Neural progenitor cell (in vitro differentiated cells): ENCODE measurements around the gene RGS3. TPM values are rescaled to one million over a fixed set of nuclear protein-coding genes. Genes with fewer than 3 reads are reported as not detected.

Experiments
- DNase-seq: peaks from one replicate; pipeline ENCODE4 v3.0.0-alpha.2; 2016; ENCODE audit warnings: low spot score
- H2AFZ ChIP-seq: fragments of 200-600 bp; sonication (generic); replicated peaks from 2 replicates; pipeline ENCODE4 v1.6.1; 2016; ENCODE audit warnings: antibody characterized with exemption
- H3F3A ChIP-seq: fragments of 200-600 bp; sonication (generic); 2 replicates; pipeline ENCODE4 v1.6.1; 2016; ENCODE audit warnings: antibody characterized with exemption, low read depth
- H3K27ac ChIP-seq: fragments of 200-600 bp; sonication (generic); 2 replicates; pipeline ENCODE4 v1.5.1; 2016; ENCODE audit warnings: mild to moderate bottlenecking
- H3K27me3 ChIP-seq: fragments of 200-600 bp; sonication (generic); 2 replicates; pipeline ENCODE4 v1.6.1; 2016; ENCODE audit warnings: mild to moderate bottlenecking, moderate library complexity
- H3K36me3 ChIP-seq: fragments of 200-600 bp; sonication (generic); 2 replicates; pipeline ENCODE4 v1.5.1; 2016
- H3K4me1 ChIP-seq: fragments of 200-600 bp; sonication (generic); 2 replicates; pipeline ENCODE4 v1.6.1; 2016; ENCODE audit warnings: mixed run types
- H3K4me2 ChIP-seq: fragments of 200-600 bp; sonication (generic); 2 replicates; pipeline ENCODE4 v1.6.1; 2016
- H3K4me3 ChIP-seq: fragments of 200-600 bp; sonication (generic); 2 replicates; pipeline ENCODE4 v1.5.1; 2016
- H3K79me2 ChIP-seq: fragments of 200-600 bp; sonication (generic); 2 replicates; pipeline ENCODE4 v1.6.1; 2016; ENCODE audit warnings: low read depth
- H3K9ac ChIP-seq: fragments of 200-600 bp; sonication (generic); 2 replicates; pipeline ENCODE4 v1.6.1; 2016
- H3K9me3 ChIP-seq: fragments of 200-600 bp; sonication (generic); 2 replicates; pipeline ENCODE4 v1.5.1; 2016; ENCODE audit warnings: low read depth
- H4K20me1 ChIP-seq: fragments of 200-600 bp; sonication (generic); 2 replicates; pipeline ENCODE4 v1.6.1; 2016; ENCODE audit warnings: low read depth
- H3K27ac Mint-ChIP-seq: 3 replicates; pipeline ENCODE4 v1.8.0; 2021; ENCODE audit warnings: mixed read lengths
- H3K27me3 Mint-ChIP-seq: 2 replicates; pipeline ENCODE4 v1.8.0; 2022; ENCODE audit warnings: low read depth, mild to moderate bottlenecking, inconsistent platforms, moderate library complexity, mixed read lengths; ENCODE audit not compliant: insufficient read depth
- H3K36me3 Mint-ChIP-seq: 3 replicates; pipeline ENCODE4 v1.8.0; 2021; ENCODE audit warnings: mixed read lengths
- H3K4me1 Mint-ChIP-seq: 3 replicates; pipeline ENCODE4 v1.8.0; 2021; ENCODE audit warnings: mixed read lengths
- H3K4me3 Mint-ChIP-seq: 3 replicates; pipeline ENCODE4 v1.8.0; 2021; ENCODE audit warnings: mild to moderate bottlenecking, moderate library complexity, mixed read lengths
- H3K9me3 Mint-ChIP-seq: 3 replicates; pipeline ENCODE4 v1.8.0; 2020; ENCODE audit warnings: mixed read lengths
- CTCF ChIP-seq: fragments of 200-600 bp; sonication (generic); IDR thresholded peaks from 2 replicates; pipeline ENCODE4 v1.5.1; 2017; ENCODE audit warnings: antibody characterized with exemption, mild to moderate bottlenecking
- EZH2 ChIP-seq: fragments of 200-600 bp; sonication (generic); IDR thresholded peaks from 2 replicates; pipeline ENCODE4 v1.6.1; 2017; ENCODE audit warnings: antibody characterized with exemption, mild to moderate bottlenecking, moderate library complexity
- EZH2phosphoT487 ChIP-seq: fragments of 200-600 bp; sonication (generic); IDR thresholded peaks from 2 replicates; pipeline ENCODE4 v1.6.1; 2017; ENCODE audit warnings: antibody characterized with exemption
- total RNA-seq: library from RNA; depleted of rRNA; stranded (reverse); fragments of >200 nt; gene quantifications from 2 replicates; pipeline ENCODE4 v1.2.3, GENCODE V29; 2015; ENCODE audit warnings: low replicate concordance

Gene RGS3
- total RNA-seq, 1 donor from 2014 or later: 30.3 TPM

DNA sequence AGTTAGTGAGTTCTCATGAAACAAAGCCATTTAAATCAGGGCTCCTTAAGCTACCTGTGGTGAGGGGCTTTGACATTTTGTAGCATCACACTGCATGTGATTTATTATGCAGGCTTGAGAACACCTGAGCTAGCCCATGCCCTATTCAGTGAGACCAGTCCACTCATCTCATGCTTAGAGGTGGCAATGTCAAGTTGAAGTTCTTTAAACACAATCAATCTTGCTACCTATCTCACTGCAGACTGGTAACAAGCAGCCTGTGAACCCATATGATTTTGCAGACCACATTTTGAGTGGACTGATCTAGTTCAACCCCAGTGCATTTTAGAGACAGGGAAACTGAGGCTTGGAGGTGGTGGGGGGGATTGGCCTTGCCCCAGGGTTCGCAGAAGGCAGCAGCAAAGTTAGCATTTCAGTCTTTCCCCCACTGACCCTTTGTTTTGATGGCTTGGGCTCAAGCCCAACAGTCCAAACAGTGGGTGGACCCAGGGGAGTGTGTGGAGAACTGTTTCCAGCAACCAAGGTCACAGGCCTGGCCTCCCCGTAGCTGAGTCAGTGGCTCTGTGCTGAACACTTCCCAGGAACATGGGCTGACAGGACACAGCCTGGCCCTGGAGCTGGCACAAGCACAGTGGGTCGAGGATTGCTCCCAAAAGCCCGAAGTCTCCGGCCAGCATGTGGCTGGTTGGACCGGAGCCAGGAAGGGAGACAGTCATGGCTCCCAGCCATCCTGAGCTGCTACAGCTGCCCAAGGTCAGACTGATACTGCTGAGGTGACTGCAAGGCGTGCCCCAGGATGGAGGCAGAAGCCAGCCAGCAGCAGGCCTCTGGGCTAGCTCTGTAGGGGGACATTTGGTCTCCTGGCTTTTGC lies 95.3 kb downstream of the RGS3 start:
- H3K27me3 ChIP-seq: no peaks in the 10 kb centered on the region
- peaks cover 4% of the 10 kb centered on the region for H3K27me3 Mint-ChIP-seq
- H3K79me2 ChIP-seq: no peaks in the 10 kb centered on the region
- H3F3A ChIP-seq: no peaks in the 10 kb centered on the region
- no peak overlapping the region for H2AFZ ChIP-seq
- H3K9me3 Mint-ChIP-seq: no peaks in the 10 kb centered on the region
- no peak overlapping the region for H3K4me3 ChIP-seq
- no peak overlapping the region for H3K27ac ChIP-seq
- H3K27ac Mint-ChIP-seq: no peak overlapping the region
- no peak overlapping the region for H3K4me3 Mint-ChIP-seq
- TF ChIP-seq EZH2 (no peak), EZH2phosphoT487 (no peak), CTCF (no peak)
- no peaks in the 10 kb centered on the region for H3K4me1 ChIP-seq
- H3K9ac ChIP-seq: no peak overlapping the region
- H3K36me3 ChIP-seq: no peaks in the 10 kb centered on the region
- no peak for DNase-seq
- peaks cover 21% of the 10 kb centered on the region for H3K4me1 Mint-ChIP-seq
- H3K4me2 ChIP-seq: no peak overlapping the region
- H3K9me3 ChIP-seq: no peaks in the 10 kb centered on the region
- no peaks in the 10 kb centered on the region for H4K20me1 ChIP-seq
- no peaks in the 10 kb centered on the region for H3K36me3 Mint-ChIP-seq

GRCh38 chr9:113559834-113560800 lies 96.6 kb downstream of the RGS3 start:
- Histone ChIP-seq H3K4me2 (no peak overlapping the region), H3K4me3 (no peak overlapping the region), H3F3A (no peaks in the 10 kb centered on the region), H2AFZ (no peak overlapping the region), H4K20me1 (no peaks in the 10 kb centered on the region), H3K4me1 (peaks cover 7% of the 10 kb centered on the region), H3K9ac (no peak overlapping the region), H3K27me3 (peaks cover 6% of the 10 kb centered on the region), H3K36me3 (no peaks in the 10 kb centered on the region), H3K27ac (no peak overlapping the region), H3K79me2 (no peaks in the 10 kb centered on the region), H3K9me3 (no peaks in the 10 kb centered on the region)
- H3K27ac Mint-ChIP-seq: peak overlapping the region; percentile 50
- H3K27me3 Mint-ChIP-seq: peaks cover 4% of the 10 kb centered on the region
- H3K36me3 Mint-ChIP-seq: no peaks in the 10 kb centered on the region
- H3K4me3 Mint-ChIP-seq: no peak overlapping the region
- no peaks in the 10 kb centered on the region for H3K9me3 Mint-ChIP-seq
- H3K4me1 Mint-ChIP-seq: peaks cover 29% of the 10 kb centered on the region
- TF ChIP-seq CTCF: no peak
- no peak for TF ChIP-seq EZH2
- TF ChIP-seq EZH2phosphoT487: no peak
- DNase-seq: no peak

DNA sequence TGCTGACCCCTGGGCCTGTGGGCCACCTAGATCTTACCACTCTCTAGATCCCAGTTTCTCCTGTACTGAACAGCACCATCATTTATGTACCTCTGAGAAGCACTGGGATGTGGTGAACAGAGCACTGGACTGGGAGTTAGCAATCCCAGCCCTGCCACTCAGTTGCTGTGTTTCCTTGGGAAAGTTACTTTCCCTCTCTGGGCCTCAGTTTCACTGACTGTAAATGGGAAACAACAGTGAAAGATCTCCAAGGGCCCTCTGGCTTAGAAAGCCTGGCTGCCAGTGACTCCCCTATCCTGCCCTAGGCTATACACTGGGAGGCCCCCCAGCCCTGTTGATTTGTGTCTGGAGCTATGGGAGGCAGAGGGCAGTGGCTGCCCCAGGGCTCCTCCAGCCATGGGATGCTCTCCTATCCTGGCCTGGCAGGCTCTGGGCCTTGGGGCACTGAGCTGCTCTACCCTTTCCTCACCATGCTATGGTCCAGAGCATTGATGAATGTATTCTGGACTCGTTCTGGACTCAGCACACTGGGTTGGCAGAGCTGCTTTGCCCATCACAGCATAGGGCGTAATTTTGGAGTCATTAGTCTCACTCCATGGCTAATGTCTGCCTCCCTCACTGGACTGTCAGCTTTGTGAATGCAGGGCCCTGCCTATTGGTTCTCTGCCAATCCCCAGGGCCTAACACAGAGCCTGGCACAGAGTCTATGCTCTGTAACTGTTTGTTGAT lies 99.3 kb downstream of the RGS3 start:
- TF ChIP-seq EZH2: no peak
- no peak for TF ChIP-seq CTCF
- TF ChIP-seq EZH2phosphoT487: no peak
- H3K4me1 Mint-ChIP-seq: peaks cover 36% of the 10 kb centered on the region
- no peaks in the 10 kb centered on the region for H4K20me1 ChIP-seq
- H3K9me3 ChIP-seq: no peaks in the 10 kb centered on the region
- H3K79me2 ChIP-seq: no peaks in the 10 kb centered on the region
- H3K36me3 Mint-ChIP-seq: no peaks in the 10 kb centered on the region
- peaks cover 2% of the 10 kb centered on the region for H3K27me3 Mint-ChIP-seq
- peaks cover 18% of the 10 kb centered on the region for H3K4me1 ChIP-seq
- no peak overlapping the region for H3K4me3 Mint-ChIP-seq
- H3K36me3 ChIP-seq: no peaks in the 10 kb centered on the region
- H3K4me2 ChIP-seq: no peak overlapping the region
- DNase-seq: no peak
- H3F3A ChIP-seq: no peaks in the 10 kb centered on the region
- H2AFZ ChIP-seq: no peak overlapping the region
- no peak overlapping the region for H3K27ac Mint-ChIP-seq
- H3K27me3 ChIP-seq: peaks cover 6% of the 10 kb centered on the region
- no peak overlapping the region for H3K27ac ChIP-seq
- no peaks in the 10 kb centered on the region for H3K9me3 Mint-ChIP-seq
- H3K9ac ChIP-seq: no peak overlapping the region
- no peak overlapping the region for H3K4me3 ChIP-seq
